NCI-H2081 treated with DMSO at 0.1 percent for 48 hours (cell line): ENCODE data around the gene MEX3B.
"Not testable (repeated sequence)": the region's sequence is repeated elsewhere in the genome, so short reads cannot be mapped to it uniquely, and the experiment has no call there.

ENCODE experiments used
- DNase-seq: peaks from one replicate; lab custom pipeline; 2025; lab: John Stamatoyannopoulos, UW

Gene MEX3B

GRCh38 chr15:82048811-82049210 lies 3.0 kb upstream of the MEX3B start:
- DNase-seq: no peak

GRCh38 chr15:82047453-82048400 lies 1.9 kb upstream of the MEX3B start:
- no peak for DNase-seq

GRCh38 chr15:82046666-82047452 lies 1.0 kb upstream of the MEX3B start:
- DNase-seq: peak; percentile 75

- DNase-seq: no peak
These were observed 483 bp downstream of the MEX3B start for GRCh38 chr15:82045179-82045891.

GRCh38 chr15:82044373-82045178 lies 1.2 kb downstream of the MEX3B start:
- no peak for DNase-seq

- DNase-seq: no peak
These were observed 1.9 kb downstream of the MEX3B start for GRCh38 chr15:82043796-82044372.

GRCh38 chr15:82043130-82043673 lies 2.6 kb downstream of the MEX3B start:
- DNase-seq: no peak

GRCh38 chr15:82040862-82041261 lies 5.0 kb downstream of the MEX3B start:
- DNase-seq: peak; percentile 44

GRCh38 chr15:82040390-82040789 lies 5.4 kb downstream of the MEX3B start:
- DNase-seq: no peak

GRCh38 chr15:82039871-82040270 lies 5.9 kb downstream of the MEX3B start:
- no peak for DNase-seq

- no peak for DNase-seq
These were observed 9.4 kb downstream of the MEX3B start for GRCh38 chr15:82036461-82036860.

GRCh38 chr15:82031871-82032270 lies 13.9 kb downstream of the MEX3B start:
- DNase-seq: no peak

- no peak for DNase-seq
These were observed 15.6 kb downstream of the MEX3B start for GRCh38 chr15:82030176-82030575.

GRCh38 chr15:82028163-82028562 lies 17.7 kb downstream of the MEX3B start:
- DNase-seq: not testable (repeated sequence)

- no peak for DNase-seq
These were observed 23.8 kb downstream of the MEX3B start for GRCh38 chr15:82021992-82022391.

- no peak for DNase-seq
These were observed 25.0 kb downstream of the MEX3B start for GRCh38 chr15:82020625-82021394.

GRCh38 chr15:82018201-82018600 lies 27.6 kb downstream of the MEX3B start:
- DNase-seq: no peak

GRCh38 chr15:82017656-82018055 lies 28.2 kb downstream of the MEX3B start:
- DNase-seq: no peak

GRCh38 chr15:82014989-82015388 lies 30.8 kb downstream of the MEX3B start:
- no peak for DNase-seq

GRCh38 chr15:82012908-82013307 lies 32.9 kb downstream of the MEX3B start:
- DNase-seq: no peak
